Measurements from ENCODE around the gene ZDHHC16.
"Not testable (repeated sequence)": the region's sequence is repeated elsewhere in the genome, so short reads cannot be mapped to it uniquely, and the experiment has no call there.

The ZDHHC16 gene

GRCh38 chr10:97456034-97456685 is 10.2 kb downstream of the ZDHHC16 start:
- Mint-ChIP-seq H3K27me3 (no peaks in the 10 kb centered on the region), H3K27ac (peak overlapping the region; percentile 96), H3K4me3 (no peak overlapping the region), H3K36me3 (peaks cover 8% of the 10 kb centered on the region), H3K4me1 (ENCODE audit: low read depth) (peaks cover 33% of the 10 kb centered on the region), H3K9me3 (ENCODE audit: low read depth) (no peaks in the 10 kb centered on the region)

- Mint-ChIP-seq H3K27ac (peak overlapping the region; percentile 96), H3K36me3 (peaks cover 8% of the 10 kb centered on the region), H3K4me3 (no peak overlapping the region), H3K9me3 (ENCODE audit: low read depth) (no peaks in the 10 kb centered on the region), H3K4me1 (ENCODE audit: low read depth) (peaks cover 33% of the 10 kb centered on the region), H3K27me3 (no peaks in the 10 kb centered on the region)
These were observed 10.7 kb downstream of the ZDHHC16 start for GRCh38 chr10:97456686-97457065.

- Mint-ChIP-seq H3K36me3 (peaks cover 12% of the 10 kb centered on the region), H3K27ac (peak overlapping the region; percentile 22), H3K27me3 (no peaks in the 10 kb centered on the region), H3K4me1 (ENCODE audit: low read depth) (peaks cover 20% of the 10 kb centered on the region), H3K9me3 (ENCODE audit: low read depth) (no peaks in the 10 kb centered on the region), H3K4me3 (no peak overlapping the region)
These were observed 13.1 kb downstream of the ZDHHC16 start for GRCh38 chr10:97459111-97459510.

GRCh38 chr10:97459933-97460332 is 14.0 kb downstream of the ZDHHC16 start:
- H3K27me3 Mint-ChIP-seq, result no peaks in the 10 kb centered on the region
- peaks cover 13% of the 10 kb centered on the region for H3K4me1 Mint-ChIP-seq (ENCODE audit: low read depth)
- no peaks in the 10 kb centered on the region for H3K9me3 Mint-ChIP-seq (ENCODE audit: low read depth)
- H3K36me3 Mint-ChIP-seq, result peaks cover 7% of the 10 kb centered on the region
- peak overlapping the region; percentile 18 for H3K27ac Mint-ChIP-seq
- H3K4me3 Mint-ChIP-seq, result no peak overlapping the region

GRCh38 chr10:97462309-97462708 is 16.3 kb downstream of the ZDHHC16 start:
- peaks cover 7% of the 10 kb centered on the region for H3K36me3 Mint-ChIP-seq
- H3K9me3 Mint-ChIP-seq (ENCODE audit: low read depth), result no peaks in the 10 kb centered on the region
- no peaks in the 10 kb centered on the region for H3K27me3 Mint-ChIP-seq
- peaks cover 2% of the 10 kb centered on the region for H3K4me1 Mint-ChIP-seq (ENCODE audit: low read depth)
- no peak overlapping the region for H3K27ac Mint-ChIP-seq
- H3K4me3 Mint-ChIP-seq, result no peak overlapping the region

- peaks cover 4% of the 10 kb centered on the region for H3K36me3 Mint-ChIP-seq
- no peaks in the 10 kb centered on the region for H3K9me3 Mint-ChIP-seq (ENCODE audit: low read depth)
- peaks cover 2% of the 10 kb centered on the region for H3K4me1 Mint-ChIP-seq (ENCODE audit: low read depth)
- no peak overlapping the region for H3K27ac Mint-ChIP-seq
- no peaks in the 10 kb centered on the region for H3K27me3 Mint-ChIP-seq
- H3K4me3 Mint-ChIP-seq, result no peak overlapping the region
These were observed 17.6 kb downstream of the ZDHHC16 start for GRCh38 chr10:97463363-97464132.

- Mint-ChIP-seq H3K4me3 (no peak overlapping the region), H3K9me3 (ENCODE audit: low read depth) (no peaks in the 10 kb centered on the region), H3K27me3 (no peaks in the 10 kb centered on the region), H3K36me3 (peaks cover 4% of the 10 kb centered on the region), H3K4me1 (ENCODE audit: low read depth) (peaks cover 2% of the 10 kb centered on the region), H3K27ac (no peak overlapping the region)
These were observed 18.3 kb downstream of the ZDHHC16 start for GRCh38 chr10:97464226-97464625.

- Mint-ChIP-seq H3K27me3 (no peaks in the 10 kb centered on the region), H3K4me3 (no peak overlapping the region), H3K9me3 (ENCODE audit: low read depth) (no peaks in the 10 kb centered on the region), H3K27ac (no peak overlapping the region), H3K4me1 (ENCODE audit: low read depth) (peaks cover 2% of the 10 kb centered on the region), H3K36me3 (peaks cover 4% of the 10 kb centered on the region)
These were observed 20.0 kb downstream of the ZDHHC16 start for GRCh38 chr10:97465982-97466381.

- H3K9me3 Mint-ChIP-seq (ENCODE audit: low read depth), result no peaks in the 10 kb centered on the region
- peaks cover 4% of the 10 kb centered on the region for H3K36me3 Mint-ChIP-seq
- H3K27ac Mint-ChIP-seq, result no peak overlapping the region
- H3K4me1 Mint-ChIP-seq (ENCODE audit: low read depth), result peaks cover 2% of the 10 kb centered on the region
- no peak overlapping the region for H3K4me3 Mint-ChIP-seq
- H3K27me3 Mint-ChIP-seq, result no peaks in the 10 kb centered on the region
These were observed 20.8 kb downstream of the ZDHHC16 start for GRCh38 chr10:97466755-97467154.

GRCh38 chr10:97468162-97468561 is 22.2 kb downstream of the ZDHHC16 start:
- H3K9me3 Mint-ChIP-seq (ENCODE audit: low read depth), result no peaks in the 10 kb centered on the region
- peak overlapping the region; percentile 54 for H3K27ac Mint-ChIP-seq
- H3K27me3 Mint-ChIP-seq, result no peaks in the 10 kb centered on the region
- H3K36me3 Mint-ChIP-seq, result peaks cover 2% of the 10 kb centered on the region
- no peak overlapping the region for H3K4me3 Mint-ChIP-seq
- peaks cover 2% of the 10 kb centered on the region for H3K4me1 Mint-ChIP-seq (ENCODE audit: low read depth)

- not testable (repeated sequence) for H3K4me3 Mint-ChIP-seq; H3K27ac Mint-ChIP-seq; H3K27me3 Mint-ChIP-seq; H3K36me3 Mint-ChIP-seq; H3K4me1 Mint-ChIP-seq (ENCODE audit: low read depth); H3K9me3 Mint-ChIP-seq (ENCODE audit: low read depth)
These were observed 22.8 kb downstream of the ZDHHC16 start for GRCh38 chr10:97468781-97469180.

- no peaks in the 10 kb centered on the region for H3K9me3 Mint-ChIP-seq (ENCODE audit: low read depth)
- no peak overlapping the region for H3K4me3 Mint-ChIP-seq
- peaks cover 14% of the 10 kb centered on the region for H3K36me3 Mint-ChIP-seq
- no peaks in the 10 kb centered on the region for H3K27me3 Mint-ChIP-seq
- peaks cover 6% of the 10 kb centered on the region for H3K4me1 Mint-ChIP-seq (ENCODE audit: low read depth)
- no peak overlapping the region for H3K27ac Mint-ChIP-seq
These were observed 28.9 kb downstream of the ZDHHC16 start for GRCh38 chr10:97474918-97475317.

- Mint-ChIP-seq H3K27ac (peak overlapping the region; percentile 0), H3K27me3 (no peaks in the 10 kb centered on the region), H3K36me3 (peaks cover 14% of the 10 kb centered on the region)
These were observed 30.1 kb downstream of the ZDHHC16 start for GRCh38 chr10:97475936-97476594.

GRCh38 chr10:97479410-97479809 is 33.4 kb downstream of the ZDHHC16 start:
- peaks cover 14% of the 10 kb centered on the region for H3K36me3 Mint-ChIP-seq
- not testable (repeated sequence) for H3K4me1 Mint-ChIP-seq (ENCODE audit: low read depth); H3K9me3 Mint-ChIP-seq (ENCODE audit: low read depth); H3K4me3 Mint-ChIP-seq; H3K27me3 Mint-ChIP-seq; H3K27ac Mint-ChIP-seq

More at GRCh38 chr10:97475936-97476594, 30.1 kb downstream of the ZDHHC16 start:
- H3K4me3 Mint-ChIP-seq, result no peak overlapping the region
- H3K9me3 Mint-ChIP-seq (ENCODE audit: low read depth), result no peaks in the 10 kb centered on the region
- peaks cover 6% of the 10 kb centered on the region for H3K4me1 Mint-ChIP-seq (ENCODE audit: low read depth)

GRCh38 chr10:97479939-97480338 is 34.0 kb downstream of the ZDHHC16 start:
- Mint-ChIP-seq H3K4me3 (no peak overlapping the region), H3K27me3 (no peaks in the 10 kb centered on the region), H3K9me3 (ENCODE audit: low read depth) (no peaks in the 10 kb centered on the region), H3K27ac (no peak overlapping the region), H3K36me3 (peaks cover 12% of the 10 kb centered on the region), H3K4me1 (ENCODE audit: low read depth) (peaks cover 6% of the 10 kb centered on the region)

Measured in activated naive CD8-positive, alpha-beta T cell (primary cell).